T-helper 1 cell (primary cell): ENCODE data around the gene CD69.
"Not testable (repeated sequence)": the region's sequence is repeated elsewhere in the genome, so short reads cannot be mapped to it uniquely, and the experiment has no call there.

ENCODE experiments used
- DNase-seq, 5 donors: peaks; one replicate each; pipeline ENCODE4 v3.0.0-alpha.2; 2012 to 2020

CD69 gene

GRCh38 chr12:9713032-9713558, 47.6 kb downstream of the CD69 start:
- DNase-seq = not testable (repeated sequence)

- DNase-seq = no peak
Measured at GRCh38 chr12:9711664-9712063, 49.0 kb downstream of the CD69 start.

GRCh38 chr12:9710584-9711375, 49.9 kb downstream of the CD69 start:
- no peak for DNase-seq

GRCh38 chr12:9708853-9709252, 51.8 kb downstream of the CD69 start:
- peak in 1 of 5 donors; percentile 63 for DNase-seq

- DNase-seq = peak; percentile 21 to 79 (median 50)
Measured at GRCh38 chr12:9707864-9708808, 52.6 kb downstream of the CD69 start.

- DNase-seq = no peak
Measured at GRCh38 chr12:9707356-9707755, 53.3 kb downstream of the CD69 start.

GRCh38 chr12:9706086-9706685, 54.5 kb downstream of the CD69 start:
- no peak for DNase-seq

- DNase-seq = not testable (repeated sequence)
Measured at GRCh38 chr12:9704561-9704960, 56.1 kb downstream of the CD69 start.
